ENCODE measurements around the gene PRMT7.

The PRMT7 gene

GRCh38 chr16:68346892-68347480, 36.2 kb downstream of the PRMT7 start:
- no peak overlapping the region for H3K4me3 ChIP-seq (ENCODE audit: low read depth, low read length)
- DNase-seq (ENCODE audit: low read depth) = no peak
- no peak for TF ChIP-seq CTCF (IDR thresholded peaks at IDR 0.05; ENCODE audit: insufficient read depth, low read depth, low read length, missing control alignments)

- H3K4me3 ChIP-seq (ENCODE audit: low read depth, low read length) = no peak overlapping the region
- TF ChIP-seq CTCF (IDR thresholded peaks at IDR 0.05; ENCODE audit: insufficient read depth, low read depth, low read length, missing control alignments) = no peak
- no peak for DNase-seq (ENCODE audit: low read depth)
Observed at GRCh38 chr16:68347605-68348004, 36.8 kb downstream of the PRMT7 start.

- no peak for DNase-seq (ENCODE audit: low read depth)
- no peak overlapping the region for H3K4me3 ChIP-seq (ENCODE audit: low read depth, low read length)
- no peak for TF ChIP-seq CTCF (IDR thresholded peaks at IDR 0.05; ENCODE audit: insufficient read depth, low read depth, low read length, missing control alignments)
Observed at GRCh38 chr16:68348639-68349445, 38.0 kb downstream of the PRMT7 start.

GRCh38 chr16:68349838-68350410, 39.1 kb downstream of the PRMT7 start:
- no peak overlapping the region for H3K4me3 ChIP-seq (ENCODE audit: low read depth, low read length)
- TF ChIP-seq CTCF (IDR thresholded peaks at IDR 0.05; ENCODE audit: insufficient read depth, low read depth, low read length, missing control alignments) = no peak
- no peak for DNase-seq (ENCODE audit: low read depth)

GRCh38 chr16:68350813-68351350, 40.1 kb downstream of the PRMT7 start:
- no peak overlapping the region for H3K4me3 ChIP-seq (ENCODE audit: low read depth, low read length)
- DNase-seq (ENCODE audit: low read depth) = no peak
- no peak for TF ChIP-seq CTCF (IDR thresholded peaks at IDR 0.05; ENCODE audit: insufficient read depth, low read depth, low read length, missing control alignments)

GRCh38 chr16:68351463-68351862, 40.6 kb downstream of the PRMT7 start:
- no peak for TF ChIP-seq CTCF (IDR thresholded peaks at IDR 0.05; ENCODE audit: insufficient read depth, low read depth, low read length, missing control alignments)
- DNase-seq (ENCODE audit: low read depth) = no peak
- H3K4me3 ChIP-seq (ENCODE audit: low read depth, low read length) = no peak overlapping the region

Measured in GM12865 (cell line).